GM21619 (cell line): Measurements from ENCODE around the gene NAA10.

Experiments
- ATAC-seq: cut with Tn5 transposase; IDR thresholded peaks from one replicate; pipeline ENCODE4 v1.9.1; 2021; ENCODE audit not compliant: unreplicated experiment

Gene NAA10

DNA sequence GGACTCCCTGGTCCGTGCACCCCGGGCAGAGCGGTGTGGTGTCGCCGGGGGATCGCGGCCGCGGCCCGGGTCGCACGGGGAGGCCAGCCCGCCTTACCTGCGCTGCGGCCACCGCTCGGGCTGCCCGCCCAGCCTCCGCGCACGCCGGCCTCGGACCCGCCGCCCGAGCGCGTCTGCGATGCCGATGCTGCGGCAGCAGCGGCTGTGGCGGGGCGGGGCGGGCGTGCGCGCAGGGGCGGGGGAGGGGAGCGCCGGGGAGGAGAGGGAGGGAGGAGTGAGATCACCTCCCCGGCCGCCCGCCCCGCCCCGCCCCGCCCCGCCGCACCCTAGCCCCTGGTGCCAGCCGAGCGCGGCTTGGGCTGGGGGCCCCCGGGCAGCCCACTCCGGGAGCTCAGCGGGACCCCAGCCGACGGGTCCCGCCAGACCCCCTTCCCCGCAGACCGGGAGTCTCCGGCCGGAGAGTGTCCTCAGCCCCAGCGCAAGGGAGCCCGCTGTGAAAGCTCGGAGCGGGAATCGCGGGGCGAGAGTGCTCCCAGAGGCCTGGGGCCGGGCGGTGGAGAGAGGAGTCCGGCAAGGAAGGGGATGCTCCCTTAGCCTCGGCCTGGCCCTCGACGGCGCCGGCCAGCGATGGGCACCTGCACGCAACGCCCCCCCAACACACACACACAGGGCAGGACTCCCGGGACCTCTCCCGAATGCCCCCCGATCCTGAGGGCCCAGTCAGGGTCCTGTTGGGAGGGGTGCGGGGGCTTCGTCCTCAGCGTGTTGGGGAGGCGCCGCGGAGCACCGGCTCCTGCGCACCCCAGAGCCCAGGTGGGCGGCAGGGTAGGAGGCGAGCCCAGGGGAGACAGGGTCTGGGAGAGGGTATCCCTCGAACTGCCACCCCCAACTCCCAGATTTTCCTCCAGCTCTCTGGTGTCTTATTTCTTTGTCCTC lies 48.6 kb downstream of the NAA10 start, which contains the start of gene L1CAM:
Gene L1CAM (minus strand): TSS at position 206 of the 936 bp plus-strand sequence. CDS start 10,337 bp downstream, outside the sequence.
- no peak for ATAC-seq

DNA sequence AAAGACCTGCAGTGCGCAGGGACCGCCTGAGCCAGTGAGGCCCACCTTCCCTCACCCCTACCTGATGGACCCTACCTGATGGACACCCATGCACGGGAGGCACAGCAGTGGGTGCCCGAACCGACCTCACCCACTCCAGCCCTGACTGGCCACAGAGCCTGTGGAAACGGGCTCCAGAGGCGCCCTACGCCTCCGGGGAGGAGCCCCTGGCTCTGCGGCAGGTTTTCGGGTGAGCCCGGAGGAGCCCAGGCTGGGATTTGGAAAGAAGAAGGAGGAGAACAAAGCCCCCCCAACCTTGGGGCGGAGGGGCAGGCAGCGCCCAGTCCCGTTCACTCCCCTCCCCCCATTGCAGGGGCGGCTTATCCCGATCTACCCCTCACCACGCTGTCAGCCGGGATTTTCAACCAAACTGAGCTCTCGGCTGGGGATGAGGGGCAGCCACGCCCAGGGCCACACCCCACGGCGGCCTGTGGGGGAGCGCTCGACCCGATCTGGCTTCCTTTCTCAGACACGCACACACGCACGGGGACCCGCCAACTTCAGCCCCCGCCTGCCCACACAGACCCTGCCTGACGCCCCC lies 49.5 kb downstream of the NAA10 start:
- ATAC-seq: no peak

DNA sequence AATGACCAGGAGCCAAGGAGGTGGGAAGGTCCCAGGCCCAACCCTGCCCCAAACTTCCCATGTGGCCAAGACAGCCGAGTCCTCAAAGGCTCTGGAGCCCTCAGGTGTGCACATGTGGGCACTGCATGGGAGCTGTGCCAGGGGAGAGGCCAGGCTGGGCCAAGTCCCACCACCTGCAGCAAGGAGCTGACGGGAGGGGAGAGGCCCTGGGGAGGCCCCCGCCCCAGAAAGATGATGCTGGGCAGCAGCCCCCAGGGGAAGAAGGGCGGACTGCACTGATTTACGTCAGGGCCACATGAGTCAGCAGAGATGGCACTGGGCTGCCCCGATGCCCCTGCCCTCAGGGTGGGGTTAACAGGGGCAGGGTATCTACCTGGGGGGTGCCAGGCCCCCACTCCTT lies 50.2 kb downstream of the NAA10 start:
- ATAC-seq: no peak

DNA sequence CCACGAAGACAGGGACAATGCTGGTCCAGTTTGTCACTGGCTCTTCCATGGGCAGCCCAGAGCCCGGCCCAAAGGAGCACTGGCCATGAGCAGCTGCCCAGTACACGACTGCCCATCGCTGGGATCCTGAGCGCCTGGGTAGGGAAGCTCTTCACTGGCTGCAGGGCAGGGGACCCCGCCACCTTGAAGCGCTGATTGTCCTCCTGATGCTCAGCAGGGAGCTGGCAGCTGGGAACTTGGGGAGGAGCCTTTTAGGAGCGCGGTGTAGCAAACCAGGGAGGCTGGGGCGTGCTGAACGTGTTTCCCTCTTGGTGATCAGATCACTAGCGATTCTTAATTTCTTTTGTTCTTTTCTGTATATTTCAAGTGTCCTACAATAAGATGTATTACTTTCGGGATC lies 50.7 kb downstream of the NAA10 start:
- no peak for ATAC-seq

DNA sequence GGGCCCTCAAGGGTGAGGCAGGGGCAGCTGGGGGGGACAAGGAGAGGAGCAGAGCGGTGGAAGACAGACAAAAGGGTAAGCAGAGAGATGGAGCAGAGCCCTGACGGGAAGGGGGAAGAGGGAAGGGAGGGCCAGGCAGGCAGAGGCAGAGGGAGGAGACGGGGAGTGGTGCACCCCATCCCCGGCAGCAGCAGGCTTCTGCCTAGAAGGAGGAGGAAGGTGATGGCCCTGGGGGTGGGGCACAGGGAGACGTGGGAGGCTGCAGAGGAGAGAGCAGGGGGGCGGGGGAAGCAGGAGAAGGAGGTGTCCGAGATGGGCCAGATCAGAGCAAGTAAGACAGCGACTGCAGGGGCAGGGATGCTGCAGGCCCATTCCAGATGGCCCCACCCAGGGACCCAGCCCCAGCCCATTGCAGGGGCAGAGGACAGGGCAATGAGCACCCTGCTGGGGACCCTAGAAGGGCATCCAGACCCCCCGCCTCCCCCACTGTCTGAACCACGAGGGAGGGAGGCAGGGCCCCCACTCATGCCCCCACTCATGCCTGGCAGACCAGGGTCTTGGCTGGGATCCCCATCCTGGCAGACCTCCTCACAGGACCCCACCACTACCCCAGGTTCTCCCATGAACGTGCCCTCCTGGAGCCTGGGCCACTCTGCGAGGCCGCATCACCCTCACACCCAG lies 51.5 kb downstream of the NAA10 start:
- ATAC-seq: no peak

DNA sequence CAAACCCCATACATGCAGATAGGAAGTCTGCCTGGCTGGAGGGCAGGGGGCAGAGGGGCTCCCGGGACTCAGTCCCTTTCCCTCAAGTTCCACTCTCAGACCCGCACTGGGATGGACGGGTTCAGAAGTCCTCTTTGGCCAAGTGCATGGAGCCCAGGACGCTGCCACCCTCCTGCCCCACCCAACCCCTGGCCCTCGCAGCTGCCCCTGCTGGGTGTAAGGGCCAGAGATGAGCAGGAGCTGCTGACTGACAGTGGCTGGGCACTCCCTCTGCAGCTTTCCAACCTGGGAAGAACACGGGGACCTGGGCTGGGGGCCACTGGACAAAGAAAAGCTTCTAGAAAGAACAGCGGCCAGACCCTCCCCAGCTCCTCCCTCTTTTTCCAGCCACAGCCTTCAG lies 52.3 kb downstream of the NAA10 start:
- no peak for ATAC-seq

DNA sequence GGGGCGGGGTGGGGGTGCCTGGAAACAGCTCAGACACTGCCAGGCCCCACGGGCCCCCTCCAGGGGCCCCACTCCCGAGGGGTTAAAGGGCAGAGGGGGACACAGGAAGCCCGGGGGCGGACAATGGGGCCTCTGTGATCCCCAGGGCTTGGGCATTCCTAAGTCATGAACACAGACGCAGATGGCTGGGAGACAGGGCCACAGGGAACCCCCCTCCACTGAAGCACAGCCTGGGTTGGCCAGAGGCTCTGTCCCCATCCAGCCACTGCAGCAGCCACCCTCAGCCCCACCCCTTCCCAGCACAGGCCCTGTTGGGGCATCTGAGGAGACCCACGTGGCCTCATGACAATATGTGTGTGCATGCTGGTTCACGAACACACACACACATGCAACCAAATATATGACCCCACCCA lies 52.7 kb downstream of the NAA10 start:
- ATAC-seq: no peak

DNA sequence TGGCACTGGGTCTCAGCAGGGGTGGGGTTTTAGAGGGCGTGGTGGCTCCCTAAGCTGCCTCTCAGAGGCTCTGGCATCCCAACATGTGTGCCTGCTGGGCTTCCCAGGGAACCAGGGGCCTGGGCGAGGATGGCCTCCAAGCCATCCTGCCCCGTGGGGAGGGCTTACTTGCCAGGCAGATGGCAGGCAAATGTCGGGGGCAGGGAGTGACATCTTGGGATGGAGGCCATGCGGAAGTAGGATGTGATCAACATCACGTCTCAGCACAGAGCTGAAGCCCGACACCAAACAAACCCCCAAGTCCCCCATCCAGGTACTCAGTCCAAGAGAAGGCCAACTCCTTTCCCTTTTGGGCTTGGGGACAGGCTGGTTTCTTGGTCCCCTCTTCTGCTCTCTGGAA lies 53.6 kb downstream of the NAA10 start:
- no peak for ATAC-seq

DNA sequence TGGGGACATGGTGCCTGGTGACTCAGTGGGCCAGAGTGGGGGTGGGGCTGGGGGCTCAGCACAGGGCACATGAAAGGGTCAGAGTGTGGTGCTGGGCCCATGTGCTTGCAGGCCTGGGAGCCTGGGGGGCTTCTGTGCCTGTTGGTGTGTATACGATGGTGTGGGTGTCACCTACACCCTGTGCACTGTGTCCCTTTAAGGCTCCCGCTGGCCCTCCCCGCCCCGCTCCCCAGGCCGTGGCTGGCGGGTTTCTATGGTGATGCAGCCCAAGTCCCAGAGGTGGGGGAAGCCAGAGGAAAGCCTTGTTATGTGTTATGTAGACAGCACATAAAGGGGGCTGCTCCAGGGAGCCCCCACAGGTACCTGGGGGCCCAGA lies 54.4 kb downstream of the NAA10 start:
- no peak for ATAC-seq

DNA sequence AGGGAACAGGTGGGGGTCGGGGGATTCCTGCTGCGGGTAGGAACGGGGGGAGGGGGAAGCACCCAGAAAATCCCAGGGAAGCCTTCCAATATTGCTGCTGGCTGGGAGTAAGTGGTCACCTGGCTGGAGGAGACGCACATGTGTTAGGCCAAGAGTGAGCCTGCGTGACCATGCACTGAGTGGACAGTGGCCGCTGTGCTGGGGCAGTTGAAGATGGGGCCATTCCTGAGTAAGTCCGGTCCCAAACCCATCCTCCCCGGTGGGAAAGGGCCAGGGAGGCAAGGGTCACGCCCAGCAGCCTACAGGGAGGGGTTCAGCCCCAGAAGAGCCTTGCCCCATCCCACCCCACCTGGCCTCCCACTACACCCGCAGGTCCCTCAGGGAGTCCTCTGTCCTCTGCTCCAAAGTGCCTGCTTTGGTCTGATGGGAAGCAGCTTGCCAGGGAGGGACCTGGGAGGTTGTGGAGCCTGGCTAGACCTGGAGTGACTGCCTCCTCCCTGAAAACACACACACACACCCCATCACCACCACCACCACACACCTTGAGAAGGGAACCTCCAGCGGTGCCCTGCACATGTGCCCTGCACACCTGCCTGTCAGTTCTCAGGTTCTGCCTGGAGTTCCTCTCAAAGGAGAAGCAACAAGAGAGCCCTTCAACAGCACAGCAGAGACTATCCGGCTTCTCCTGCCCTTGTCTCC lies 54.9 kb downstream of the NAA10 start:
- no peak for ATAC-seq
